ENCODE measurements around the gene OR10A5. TPM values are rescaled to one million over a fixed set of nuclear protein-coding genes. Genes with fewer than 3 reads are reported as not detected.
"Not testable (repeated sequence)": the region's sequence is repeated elsewhere in the genome, so short reads cannot be mapped to it uniquely, and the experiment has no call there.

Gene OR10A5
- polyA plus RNA-seq, 2 donors = not detected

DNA sequence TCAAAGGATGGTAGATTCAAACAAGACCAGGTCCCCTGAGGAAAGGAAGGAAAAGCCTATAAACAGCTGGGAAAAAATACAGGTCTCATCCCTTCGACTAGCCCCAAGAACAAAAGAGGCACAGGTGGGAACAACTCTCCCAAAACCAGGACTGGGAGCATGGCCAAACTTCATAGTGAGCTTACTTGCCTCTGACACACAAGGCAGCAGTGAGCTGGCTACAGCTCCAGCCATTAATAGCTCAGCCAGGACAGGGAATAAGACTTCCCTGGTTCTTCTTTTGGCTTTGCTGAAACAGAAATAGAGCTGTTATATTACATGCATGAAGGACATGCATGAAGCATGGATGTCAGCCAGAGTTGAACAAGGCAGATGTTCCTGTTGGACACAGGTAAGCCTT lies 17.5 kb downstream of the OR10A5 start, which contains the start of gene OR10A2:
OR10A2 (plus strand) TSS at position 97 of the 400 bp plus-strand sequence. CDS start 6,698 bp downstream, outside the sequence.
- WGBS, 2 donors = 41 to 46% methylated on average over 1 of the region's 1 CpG

DNA sequence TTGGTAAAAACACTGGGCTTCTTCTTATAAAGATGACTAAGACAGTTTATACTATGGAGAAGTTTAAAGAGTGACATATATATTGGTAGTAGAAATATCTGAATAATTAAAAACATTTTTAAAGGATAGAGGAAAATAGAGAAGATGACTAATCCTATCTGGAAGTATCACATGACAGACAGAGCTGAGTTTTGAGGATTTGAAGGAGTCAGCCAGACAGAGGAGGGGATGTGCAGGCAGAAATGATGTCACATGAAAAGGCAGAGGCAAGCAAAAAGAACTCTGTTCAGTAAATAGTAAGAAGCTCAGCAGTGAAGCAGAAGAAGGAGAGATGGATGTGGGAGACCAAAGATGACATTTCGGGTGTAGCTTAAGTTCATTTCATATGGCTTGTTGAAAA lies 19.0 kb downstream of the OR10A5 start:
- no peaks in the 10 kb centered on the region for H3K36me3 ChIP-seq (ENCODE audit: control insufficient read depth in 2 of 2, insufficient read depth in 2 of 2, low read length in 1 of 2)
- no peaks in the 10 kb centered on the region for H3K9me3 ChIP-seq (ENCODE audit: control insufficient read depth in 2 of 2, insufficient read depth in 1 of 2, low read depth in 1 of 2, low read length in 1 of 2)
- H3K4me1 ChIP-seq (ENCODE audit: control insufficient read depth in 2 of 2, insufficient read depth in 2 of 2, low read length in 1 of 2) = no peaks in the 10 kb centered on the region
- no peaks in the 10 kb centered on the region for H3K27me3 ChIP-seq (ENCODE audit: control insufficient read depth in 1 of 2, insufficient read depth in 2 of 2, low read length in 2 of 2)
- H3K4me3 ChIP-seq (ENCODE audit: low read depth in 1 of 2, low read length in 2 of 2) = no peak overlapping the region
- WGBS, 2 donors = 81 to 85% methylated on average over 1 of the region's 1 CpG
- no peak overlapping the region for H3K27ac ChIP-seq (ENCODE audit: low read depth in 2 of 2, low read length in 1 of 2)

More for the DNA sequence above, 17.5 kb downstream of the OR10A5 start, which contains the start of gene OR10A2:
- H3K36me3 ChIP-seq (ENCODE audit: control insufficient read depth in 2 of 2, insufficient read depth in 2 of 2, low read length in 1 of 2) = no peaks in the 10 kb centered on the region
- no peaks in the 10 kb centered on the region for H3K4me1 ChIP-seq (ENCODE audit: control insufficient read depth in 2 of 2, insufficient read depth in 2 of 2, low read length in 1 of 2)
- H3K4me3 ChIP-seq (ENCODE audit: low read depth in 1 of 2, low read length in 2 of 2) = no peak within 1 kb of the TSS
- peaks cover 0 to 3% of the 10 kb centered on the region in 2 donors for H3K9me3 ChIP-seq (ENCODE audit: control insufficient read depth in 2 of 2, insufficient read depth in 1 of 2, low read depth in 1 of 2, low read length in 1 of 2)
- H3K27me3 ChIP-seq (ENCODE audit: control insufficient read depth in 1 of 2, insufficient read depth in 2 of 2, low read length in 2 of 2) = no peaks in the 10 kb centered on the region
- no peak within 1 kb of the TSS for H3K27ac ChIP-seq (ENCODE audit: low read depth in 2 of 2, low read length in 1 of 2)

DNA sequence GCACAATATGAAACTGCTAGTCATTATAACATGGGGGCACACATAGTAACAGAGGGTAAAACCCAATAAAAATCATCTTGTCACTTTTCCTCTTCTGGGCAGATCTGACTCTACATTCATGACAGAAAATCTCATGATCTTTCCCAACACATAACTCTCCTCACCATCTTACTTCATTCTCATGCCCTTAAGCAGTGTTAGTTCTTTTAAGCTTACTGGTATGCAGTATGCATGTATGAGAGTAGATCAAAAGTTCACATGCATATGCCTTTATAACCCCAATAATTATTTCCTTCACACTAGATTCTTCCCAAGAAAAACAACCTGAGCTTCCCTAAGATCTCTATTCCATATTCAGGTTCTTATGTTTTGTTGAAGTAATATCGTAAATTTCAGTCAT lies 25.8 kb downstream of the OR10A5 start:
- Histone ChIP-seq H3K4me1 (ENCODE audit: control insufficient read depth in 2 of 2, insufficient read depth in 2 of 2, low read length in 1 of 2) (no peaks in the 10 kb centered on the region), H3K27ac (ENCODE audit: low read depth in 2 of 2, low read length in 1 of 2) (no peak overlapping the region), H3K9me3 (ENCODE audit: control insufficient read depth in 2 of 2, insufficient read depth in 1 of 2, low read depth in 1 of 2, low read length in 1 of 2) (no peaks in the 10 kb centered on the region), H3K4me3 (ENCODE audit: low read depth in 1 of 2, low read length in 2 of 2) (no peak overlapping the region), H3K36me3 (ENCODE audit: control insufficient read depth in 2 of 2, insufficient read depth in 2 of 2, low read length in 1 of 2) (no peaks in the 10 kb centered on the region), H3K27me3 (ENCODE audit: control insufficient read depth in 1 of 2, insufficient read depth in 2 of 2, low read length in 2 of 2) (no peaks in the 10 kb centered on the region)
- WGBS, 2 donors = 90 to 91% methylated on average over 1 of the region's 1 CpG

DNA sequence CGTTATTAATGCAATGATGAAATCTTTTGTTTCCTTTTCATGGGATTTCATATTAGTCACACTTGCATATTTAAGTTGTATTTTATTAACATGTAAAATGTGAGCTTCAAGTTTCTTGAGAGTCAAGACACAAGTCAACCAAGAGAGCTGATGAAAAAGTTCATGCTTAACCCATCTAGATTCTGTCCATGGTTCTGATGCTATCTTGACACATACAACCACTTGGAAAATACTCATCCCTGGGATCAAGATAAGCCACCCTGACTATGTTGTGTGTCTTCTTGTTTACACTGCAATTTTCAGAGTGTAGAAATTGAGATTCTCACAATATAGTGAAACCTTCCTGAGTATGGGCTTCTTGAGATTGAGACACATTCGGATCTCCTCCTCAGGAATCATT lies 30.3 kb downstream of the OR10A5 start:
- 67 to 85% methylated on average over 2 of the region's 2 CpGs for WGBS, 2 donors
- H3K4me1 ChIP-seq (ENCODE audit: control insufficient read depth in 2 of 2, insufficient read depth in 2 of 2, low read length in 1 of 2) = no peaks in the 10 kb centered on the region
- H3K4me3 ChIP-seq (ENCODE audit: low read depth in 1 of 2, low read length in 2 of 2) = no peak overlapping the region
- H3K36me3 ChIP-seq (ENCODE audit: control insufficient read depth in 2 of 2, insufficient read depth in 2 of 2, low read length in 1 of 2) = no peaks in the 10 kb centered on the region
- peaks cover 0 to 4% of the 10 kb centered on the region in 2 donors for H3K9me3 ChIP-seq (ENCODE audit: control insufficient read depth in 2 of 2, insufficient read depth in 1 of 2, low read depth in 1 of 2, low read length in 1 of 2)
- no peaks in the 10 kb centered on the region for H3K27me3 ChIP-seq (ENCODE audit: control insufficient read depth in 1 of 2, insufficient read depth in 2 of 2, low read length in 2 of 2)
- H3K27ac ChIP-seq (ENCODE audit: low read depth in 2 of 2, low read length in 1 of 2) = no peak overlapping the region

DNA sequence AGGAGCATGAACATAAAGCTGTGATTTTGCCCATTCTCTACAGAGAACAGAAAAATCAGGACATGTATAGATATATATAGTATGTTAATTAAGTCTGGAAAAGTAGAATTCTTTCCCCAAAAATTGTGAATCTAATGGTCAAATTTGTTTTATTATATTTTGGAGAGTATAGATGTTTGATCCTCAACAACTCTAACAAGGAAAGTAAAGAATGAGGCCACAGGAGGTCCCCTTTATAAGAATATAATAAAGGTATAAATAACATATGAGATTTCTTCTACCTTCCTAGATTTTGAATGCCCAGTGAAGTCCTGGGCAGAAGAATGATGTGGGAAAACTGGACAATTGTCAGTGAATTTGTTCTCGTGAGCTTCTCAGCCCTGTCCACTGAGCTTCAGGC lies 30.8 kb downstream of the OR10A5 start, which contains the start of gene OR10A4:
OR10A4 (plus strand) TSS at position 301 of the 400 bp plus-strand sequence; CDS start at position 324, 23 bp downstream.
- Histone ChIP-seq H3K9me3 (ENCODE audit: control insufficient read depth in 2 of 2, insufficient read depth in 1 of 2, low read depth in 1 of 2, low read length in 1 of 2) (peaks cover 0 to 4% of the 10 kb centered on the region in 2 donors), H3K36me3 (ENCODE audit: control insufficient read depth in 2 of 2, insufficient read depth in 2 of 2, low read length in 1 of 2) (no peaks in the 10 kb centered on the region), H3K4me3 (ENCODE audit: low read depth in 1 of 2, low read length in 2 of 2) (no peak within 1 kb of the TSS), H3K4me1 (ENCODE audit: control insufficient read depth in 2 of 2, insufficient read depth in 2 of 2, low read length in 1 of 2) (no peaks in the 10 kb centered on the region), H3K27me3 (ENCODE audit: control insufficient read depth in 1 of 2, insufficient read depth in 2 of 2, low read length in 2 of 2) (no peaks in the 10 kb centered on the region), H3K27ac (ENCODE audit: low read depth in 2 of 2, low read length in 1 of 2) (no peak within 1 kb of the TSS)
- 75 to 90% methylated on average over 1 of the region's 1 CpG for WGBS, 2 donors

DNA sequence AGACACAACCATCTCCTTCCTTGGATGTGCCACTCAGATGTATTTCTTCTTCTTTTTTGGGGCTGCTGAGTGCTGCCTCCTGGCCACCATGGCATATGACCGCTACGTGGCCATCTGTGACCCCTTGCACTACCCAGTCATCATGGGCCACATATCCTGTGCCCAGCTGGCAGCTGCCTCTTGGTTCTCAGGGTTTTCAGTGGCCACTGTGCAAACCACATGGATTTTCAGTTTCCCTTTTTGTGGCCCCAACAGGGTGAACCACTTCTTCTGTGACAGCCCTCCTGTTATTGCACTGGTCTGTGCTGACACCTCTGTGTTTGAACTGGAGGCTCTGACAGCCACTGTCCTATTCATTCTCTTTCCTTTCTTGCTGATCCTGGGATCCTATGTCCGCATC lies 31.4 kb downstream of the OR10A5 start:
- WGBS, 2 donors = 72 to 80% methylated on average over 3 of the region's 3 CpGs
- Histone ChIP-seq H3K4me3 (ENCODE audit: low read depth in 1 of 2, low read length in 2 of 2) (no peak overlapping the region), H3K27me3 (ENCODE audit: control insufficient read depth in 1 of 2, insufficient read depth in 2 of 2, low read length in 2 of 2) (no peaks in the 10 kb centered on the region), H3K9me3 (ENCODE audit: control insufficient read depth in 2 of 2, insufficient read depth in 1 of 2, low read depth in 1 of 2, low read length in 1 of 2) (peaks cover 0 to 4% of the 10 kb centered on the region in 2 donors), H3K27ac (ENCODE audit: low read depth in 2 of 2, low read length in 1 of 2) (no peak overlapping the region), H3K36me3 (ENCODE audit: control insufficient read depth in 2 of 2, insufficient read depth in 2 of 2, low read length in 1 of 2) (no peaks in the 10 kb centered on the region), H3K4me1 (ENCODE audit: control insufficient read depth in 2 of 2, insufficient read depth in 2 of 2, low read length in 1 of 2) (no peaks in the 10 kb centered on the region)

DNA sequence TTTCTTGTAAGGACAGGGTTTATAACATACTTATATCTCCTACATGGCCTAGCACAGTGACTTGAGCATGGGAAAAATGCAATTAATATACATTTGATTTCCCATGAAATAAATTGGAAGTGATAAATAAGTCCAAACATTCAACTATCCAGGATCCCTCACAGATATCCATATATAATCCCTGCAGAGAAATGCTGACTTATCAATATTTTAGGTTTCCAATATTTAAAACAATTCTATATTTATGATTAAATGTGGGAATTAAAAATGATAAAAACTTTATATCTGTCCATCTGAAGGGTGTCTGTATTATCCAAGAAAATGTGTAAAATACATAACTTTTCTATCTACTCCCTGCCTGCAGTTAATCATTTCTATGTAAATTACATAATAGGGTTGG lies 37.3 kb downstream of the OR10A5 start:
- no peaks in the 10 kb centered on the region for H3K9me3 ChIP-seq (ENCODE audit: control insufficient read depth in 2 of 2, insufficient read depth in 1 of 2, low read depth in 1 of 2, low read length in 1 of 2)
- H3K36me3 ChIP-seq (ENCODE audit: control insufficient read depth in 2 of 2, insufficient read depth in 2 of 2, low read length in 1 of 2) = no peaks in the 10 kb centered on the region
- H3K27me3 ChIP-seq (ENCODE audit: control insufficient read depth in 1 of 2, insufficient read depth in 2 of 2, low read length in 2 of 2) = no peaks in the 10 kb centered on the region
- H3K27ac ChIP-seq (ENCODE audit: low read depth in 2 of 2, low read length in 1 of 2) = no peak overlapping the region
- H3K4me1 ChIP-seq (ENCODE audit: control insufficient read depth in 2 of 2, insufficient read depth in 2 of 2, low read length in 1 of 2) = no peaks in the 10 kb centered on the region
- no peak overlapping the region for H3K4me3 ChIP-seq (ENCODE audit: low read depth in 1 of 2, low read length in 2 of 2)

DNA sequence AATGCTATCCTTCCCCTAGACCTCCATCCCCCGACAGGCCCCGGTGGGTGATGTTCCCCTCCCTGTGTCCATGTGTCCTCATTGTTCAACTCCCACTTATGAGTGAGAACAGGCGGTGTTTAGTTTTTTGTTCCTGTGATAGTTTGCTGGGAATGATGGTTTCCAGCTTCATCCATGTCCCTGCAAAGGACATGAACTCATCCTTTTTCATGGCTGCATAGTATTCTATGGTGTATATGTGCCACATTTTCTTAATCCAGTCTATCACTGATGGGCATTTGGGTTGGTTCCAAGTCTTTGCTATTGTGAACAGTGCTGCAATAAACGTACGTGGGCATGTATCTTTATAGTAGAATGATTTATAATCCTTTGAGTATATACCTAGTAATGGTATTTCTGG lies 42.2 kb downstream of the OR10A5 start:
- H3K9me3 ChIP-seq (ENCODE audit: control insufficient read depth in 2 of 2, insufficient read depth in 1 of 2, low read depth in 1 of 2, low read length in 1 of 2); H3K27me3 ChIP-seq (ENCODE audit: control insufficient read depth in 1 of 2, insufficient read depth in 2 of 2, low read length in 2 of 2); H3K4me3 ChIP-seq (ENCODE audit: low read depth in 1 of 2, low read length in 2 of 2); H3K4me1 ChIP-seq (ENCODE audit: control insufficient read depth in 2 of 2, insufficient read depth in 2 of 2, low read length in 1 of 2); H3K36me3 ChIP-seq (ENCODE audit: control insufficient read depth in 2 of 2, insufficient read depth in 2 of 2, low read length in 1 of 2); H3K27ac ChIP-seq (ENCODE audit: low read depth in 2 of 2, low read length in 1 of 2): not testable (repeated sequence)
- 83 to 89% methylated on average over 5 of the region's 5 CpGs for WGBS, 2 donors

DNA sequence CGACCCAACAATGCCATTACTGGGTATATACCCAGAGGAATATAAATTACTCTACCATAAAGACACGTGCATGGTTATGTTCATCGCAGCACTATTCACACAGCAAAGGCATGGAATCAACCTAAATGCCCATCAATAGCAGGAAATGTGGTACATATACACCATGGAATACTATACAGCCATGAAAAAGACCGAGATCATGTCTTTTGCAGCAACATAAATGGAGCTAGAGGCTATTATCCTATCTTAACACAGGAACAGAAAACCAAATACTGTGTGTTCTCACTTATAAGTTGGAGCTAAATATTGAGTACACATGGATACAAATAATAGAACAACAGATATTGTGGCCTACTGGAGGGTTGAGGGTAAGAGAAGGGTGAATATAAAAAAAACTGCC lies 43.3 kb downstream of the OR10A5 start:
- H3K27me3 ChIP-seq (ENCODE audit: control insufficient read depth in 1 of 2, insufficient read depth in 2 of 2, low read length in 2 of 2) = no peaks in the 10 kb centered on the region
- no peak overlapping the region for H3K4me3 ChIP-seq (ENCODE audit: low read depth in 1 of 2, low read length in 2 of 2)
- 81 to 87% methylated on average over 4 of the region's 4 CpGs for WGBS, 2 donors

DNA sequence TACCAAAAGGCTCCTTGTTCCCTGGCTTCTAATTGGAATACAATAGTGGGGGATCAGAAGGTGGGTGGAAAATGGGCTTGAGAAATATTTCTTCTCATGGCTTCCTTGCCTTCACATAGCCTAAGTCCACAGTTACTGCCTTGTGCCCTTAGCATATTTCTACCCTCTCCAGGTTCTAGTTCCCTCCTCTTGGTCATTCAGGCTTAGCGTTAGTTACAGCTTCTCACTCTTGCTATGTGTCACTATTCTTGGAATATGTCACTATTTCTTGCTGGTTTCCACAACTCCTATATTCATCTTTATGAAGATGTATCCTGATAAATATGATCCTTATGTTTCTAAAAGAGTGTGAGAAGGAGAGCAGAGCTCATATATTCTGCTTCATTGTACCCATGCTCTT lies 44.4 kb downstream of the OR10A5 start:
- WGBS, 2 donors = 76 to 82% methylated on average over 1 of the region's 1 CpG
- Histone ChIP-seq H3K27me3 (ENCODE audit: control insufficient read depth in 1 of 2, insufficient read depth in 2 of 2, low read length in 2 of 2) (no peaks in the 10 kb centered on the region), H3K4me3 (ENCODE audit: low read depth in 1 of 2, low read length in 2 of 2) (no peak overlapping the region), H3K9me3 (ENCODE audit: control insufficient read depth in 2 of 2, insufficient read depth in 1 of 2, low read depth in 1 of 2, low read length in 1 of 2) (no peaks in the 10 kb centered on the region), H3K36me3 (ENCODE audit: control insufficient read depth in 2 of 2, insufficient read depth in 2 of 2, low read length in 1 of 2) (no peaks in the 10 kb centered on the region), H3K4me1 (ENCODE audit: control insufficient read depth in 2 of 2, insufficient read depth in 2 of 2, low read length in 1 of 2) (no peaks in the 10 kb centered on the region), H3K27ac (ENCODE audit: low read depth in 2 of 2, low read length in 1 of 2) (no peak overlapping the region)

More for the DNA sequence above, 43.3 kb downstream of the OR10A5 start:
- no peaks in the 10 kb centered on the region for H3K36me3 ChIP-seq (ENCODE audit: control insufficient read depth in 2 of 2, insufficient read depth in 2 of 2, low read length in 1 of 2)
- no peaks in the 10 kb centered on the region for H3K4me1 ChIP-seq (ENCODE audit: control insufficient read depth in 2 of 2, insufficient read depth in 2 of 2, low read length in 1 of 2)
- H3K9me3 ChIP-seq (ENCODE audit: control insufficient read depth in 2 of 2, insufficient read depth in 1 of 2, low read depth in 1 of 2, low read length in 1 of 2) = no peaks in the 10 kb centered on the region
- H3K27ac ChIP-seq (ENCODE audit: low read depth in 2 of 2, low read length in 1 of 2) = no peak overlapping the region

Measured in esophagus (tissue), 2 donors.